Natural killer cell (primary cell): Measurements from ENCODE around the gene SULT1A2. TPM values are rescaled to one million over a fixed set of nuclear protein-coding genes. Genes with fewer than 3 reads are reported as not detected.

Source experiments
- ATAC-seq, 3 donors: fragments of 150-1000 bp in 2 of 3; fragments of 200-7000 bp in 1 of 3; cut with Tn5 transposase; 1 replicate in 1 of 3; 2 replicates in 2 of 3; pipeline ENCODE4 v1.10.0; 2021; ENCODE audit warnings: mild to moderate bottlenecking in 2 of 3, moderate library complexity in 2 of 3
- DNase-seq, 2 donors: peaks; one replicate each; pipeline versions ENCODE4 v3.0.0 to v3.0.0-alpha.2; 2013 to 2021; ENCODE audit warnings: mixed read lengths in 1 of 2
- H3K27ac ChIP-seq: one replicate; pipeline ENCODE4 v1.5.1; 2013; ENCODE audit warnings: mild to moderate bottlenecking, low read length
- H3K27me3 ChIP-seq: one replicate; pipeline ENCODE4 v1.6.1; 2013; ENCODE audit warnings: low read length; ENCODE audit not compliant: control insufficient read depth, insufficient read depth
- H3K36me3 ChIP-seq: one replicate; pipeline ENCODE4 v1.6.1; 2013; ENCODE audit warnings: low read length; ENCODE audit not compliant: control insufficient read depth, insufficient read depth
- H3K4me1 ChIP-seq: one replicate; pipeline ENCODE4 v1.6.1; 2013; ENCODE audit warnings: low read length; ENCODE audit not compliant: control insufficient read depth, insufficient read depth
- H3K4me3 ChIP-seq: one replicate; pipeline ENCODE4 v1.5.1; 2013; ENCODE audit warnings: low read length
- H3K9me3 ChIP-seq: one replicate; pipeline ENCODE4 v1.6.1; 2013; ENCODE audit warnings: low read length; ENCODE audit not compliant: control insufficient read depth, insufficient read depth
- H3K27ac Mint-ChIP-seq, 2 donors: one replicate each; pipeline ENCODE4 v1.8.0; 2022; ENCODE audit warnings: mild to moderate bottlenecking in 2 of 2, mixed read lengths in 2 of 2, moderate library complexity in 1 of 2
- H3K27me3 Mint-ChIP-seq, 2 donors: one replicate each; pipeline ENCODE4 v1.8.0; 2022; ENCODE audit warnings: low read depth in 2 of 2, mixed read lengths in 2 of 2
- H3K36me3 Mint-ChIP-seq: one replicate; pipeline ENCODE4 v1.8.0; 2022; ENCODE audit warnings: mixed read lengths
- H3K4me1 Mint-ChIP-seq, 2 donors: one replicate each; pipeline ENCODE4 v1.8.0; 2022; ENCODE audit warnings: mixed read lengths in 2 of 2
- H3K4me3 Mint-ChIP-seq: one replicate; pipeline ENCODE4 v1.8.0; 2022; ENCODE audit warnings: mild to moderate bottlenecking, moderate library complexity, mixed read lengths
- H3K9me3 Mint-ChIP-seq, 2 donors: one replicate each; pipeline ENCODE4 v1.8.0; 2022; ENCODE audit warnings: mixed read lengths in 2 of 2
- CTCF ChIP-seq: fragments of 200-600 bp; IDR thresholded peaks from one replicate; pipeline ENCODE4 v1.8.0; 2022; ENCODE audit warnings: antibody characterized with exemption
- WGBS: methylation state at CpG from one replicate; pipeline ENCODE4 v1.1.7; 2013; ENCODE audit warnings: missing lambda C conversion rate; ENCODE audit not compliant: insufficient coverage; 5-methylcytosine and 5-hydroxymethylcytosine counted together
- intact Hi-C: fragments of 100-400 bp; cut with micrococcal nuclease; formaldehyde crosslinking; loops from one replicate; pipeline ENCODE4 v1.14.2; 2022
- total RNA-seq, 4 donors: library from RNA; stranded (reverse); fragments of 120-200 nt in 1 of 4; gene quantifications; one replicate each; pipeline versions ENCODE4 v1.2.3 to v1.2.4, GENCODE V29; 2013 to 2022

SULT1A2 gene
- total RNA-seq, 3 donors from 2014 or later (not counting 1 experiment from before 2014, with no cell fraction given) = 0.40 TPM; not detected in 2

DNA sequence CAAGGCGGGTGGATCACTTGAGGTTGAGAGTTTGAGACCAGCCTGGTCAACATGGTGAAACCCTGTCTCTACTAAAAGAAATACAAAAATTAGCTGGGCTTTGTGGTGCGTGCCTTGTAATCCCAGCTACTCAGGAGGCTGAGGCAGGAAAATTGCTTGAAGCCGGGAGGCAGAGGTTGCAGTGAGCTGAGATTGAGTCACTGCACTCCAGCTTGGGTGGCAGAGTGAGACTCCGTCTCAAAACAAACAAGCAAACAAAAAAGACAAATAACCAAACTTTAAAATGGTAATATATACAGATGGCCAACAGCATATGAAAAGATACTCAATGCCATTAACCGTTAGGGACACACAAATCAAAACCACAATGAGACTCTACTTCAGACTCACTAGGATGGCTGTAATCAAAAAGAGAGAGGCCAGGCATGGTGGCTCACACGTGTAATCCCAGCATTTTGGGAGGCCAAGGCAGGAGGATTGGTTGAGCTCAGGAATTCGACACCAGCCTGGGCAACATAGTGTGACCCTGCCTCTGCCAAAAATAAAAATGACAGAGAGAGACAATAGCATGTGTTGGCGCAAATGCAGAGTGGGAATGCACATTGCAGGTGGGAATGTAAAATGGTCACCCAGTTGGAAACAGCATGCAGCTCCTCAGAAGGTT lies 21.3 kb downstream of the SULT1A2 start:
- TF ChIP-seq CTCF = no peak
- Mint-ChIP-seq H3K9me3 (no peaks in the 10 kb centered on the region), H3K36me3 (no peaks in the 10 kb centered on the region), H3K4me1 (peaks cover 30 to 31% of the 10 kb centered on the region in 2 donors), H3K27ac (no peak overlapping the region), H3K27me3 (no peaks in the 10 kb centered on the region), H3K4me3 (no peak overlapping the region)
- Histone ChIP-seq H3K4me3 (no peak overlapping the region), H3K27me3 (no peaks in the 10 kb centered on the region), H3K27ac (no peak overlapping the region), H3K4me1 (peaks cover 15% of the 10 kb centered on the region), H3K36me3 (peaks cover 4% of the 10 kb centered on the region), H3K9me3 (no peaks in the 10 kb centered on the region)
- DNase-seq = no peak
- intact Hi-C loops = no loop called here
- no peak for ATAC-seq
- 94% methylated on average over 8 of the region's 8 CpGs for WGBS

DNA sequence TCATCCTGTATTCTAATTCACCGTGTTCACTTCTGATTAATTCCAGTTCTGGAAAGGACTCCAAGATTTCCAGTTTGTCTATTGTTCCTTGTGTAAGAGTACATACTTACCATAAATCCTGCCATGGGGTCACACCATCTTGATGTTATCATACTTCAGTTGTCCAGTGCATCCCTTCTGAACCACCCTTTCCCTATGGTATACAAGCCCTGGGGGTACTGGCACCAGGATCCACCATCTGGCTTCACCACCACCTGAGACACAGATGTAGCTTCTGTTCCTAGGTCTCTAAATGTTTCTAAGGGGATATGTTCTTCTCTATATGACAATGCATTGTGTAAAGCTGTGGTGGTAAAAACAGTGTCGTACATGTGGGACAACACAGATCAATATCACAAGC lies 21.9 kb downstream of the SULT1A2 start:
- intact Hi-C loops = no loop called here
- H3K9me3 Mint-ChIP-seq = no peaks in the 10 kb centered on the region
- H3K27me3 Mint-ChIP-seq = no peaks in the 10 kb centered on the region
- no peak overlapping the region for H3K4me3 ChIP-seq
- H3K27ac ChIP-seq = no peak overlapping the region
- peak overlapping the region in 1 of 2 donors; percentile 44 for H3K27ac Mint-ChIP-seq
- no peak for TF ChIP-seq CTCF
- H3K9me3 ChIP-seq = no peaks in the 10 kb centered on the region
- peaks cover 33 to 34% of the 10 kb centered on the region in 2 donors for H3K4me1 Mint-ChIP-seq
- ATAC-seq (no peak), DNase-seq (no peak)
- 100% methylated on average over 2 of the region's 2 CpGs for WGBS
- no peaks in the 10 kb centered on the region for H3K27me3 ChIP-seq
- peaks cover 15% of the 10 kb centered on the region for H3K4me1 ChIP-seq
- no peaks in the 10 kb centered on the region for H3K36me3 Mint-ChIP-seq
- H3K4me3 Mint-ChIP-seq = no peak overlapping the region
- H3K36me3 ChIP-seq = no peaks in the 10 kb centered on the region

- no peak overlapping the region for H3K4me3 ChIP-seq
- H3K4me1 ChIP-seq = peaks cover 15% of the 10 kb centered on the region
- ATAC-seq (peak in 1 of 3 donors; percentile 52), DNase-seq (no peak)
- intact Hi-C loops = no loop called here
- Mint-ChIP-seq H3K27me3 (no peaks in the 10 kb centered on the region), H3K4me3 (no peak overlapping the region), H3K9me3 (no peaks in the 10 kb centered on the region), H3K27ac (peak overlapping the region; percentile 14 to 44), H3K4me1 (peaks cover 41 to 42% of the 10 kb centered on the region in 2 donors), H3K36me3 (no peaks in the 10 kb centered on the region)
- no peaks in the 10 kb centered on the region for H3K36me3 ChIP-seq
- no peaks in the 10 kb centered on the region for H3K27me3 ChIP-seq
- WGBS = 67% methylated on average over 17 of the region's 17 CpGs
- H3K27ac ChIP-seq = no peak overlapping the region
- H3K9me3 ChIP-seq = no peaks in the 10 kb centered on the region
- TF ChIP-seq CTCF = no peak
Observed at GRCh38 chr16:28573738-28574718, 22.8 kb downstream of the SULT1A2 start.
